Activated CD8-positive, alpha-beta T cell treated with anti-CD3 and anti-CD28 coated beads for 36 hours (primary cell): ENCODE results near the gene GGNBP2. TPM values are rescaled to one million over a fixed set of nuclear protein-coding genes. Genes with fewer than 3 reads are reported as not detected.

Experiments used
- ATAC-seq: fragments of 200-7000 bp; cut with Tn5 transposase; one replicate; pipeline ENCODE4 v1.10.0; 2021; ENCODE audit warnings: mild to moderate bottlenecking, moderate library complexity
- CTCF ChIA-PET: fragments of 350-600 bp; sonication (Branson Sonifier 250); formaldehyde crosslinking; loops from one replicate; lab custom pipeline; 2021; ENCODE audit warnings: antibody characterized with exemption; lab: Charles Lee
- POLR2A ChIA-PET: fragments of 350-600 bp; sonication (Branson Sonifier 250); formaldehyde crosslinking; loops from one replicate; lab custom pipeline; 2021; ENCODE audit warnings: antibody characterized with exemption; lab: Charles Lee
- DNase-seq: peaks from one replicate; pipeline ENCODE4 v3.0.0-alpha.2; 2020
- H3K27ac Mint-ChIP-seq: one replicate; pipeline ENCODE4 v1.8.0; 2021; ENCODE audit warnings: mild to moderate bottlenecking, mixed read lengths
- H3K27me3 Mint-ChIP-seq: one replicate; pipeline ENCODE4 v1.8.0; 2021; ENCODE audit warnings: mixed read lengths
- H3K36me3 Mint-ChIP-seq: one replicate; pipeline ENCODE4 v1.8.0; 2021; ENCODE audit warnings: low read depth, mixed read lengths
- H3K4me1 Mint-ChIP-seq: one replicate; pipeline ENCODE4 v1.8.0; 2021; ENCODE audit warnings: low read depth, mixed read lengths
- H3K4me3 Mint-ChIP-seq: one replicate; pipeline ENCODE4 v1.8.0; 2021; ENCODE audit warnings: mild to moderate bottlenecking, moderate library complexity, mixed read lengths
- H3K9me3 Mint-ChIP-seq: one replicate; pipeline ENCODE4 v1.8.0; 2021; ENCODE audit warnings: mixed read lengths
- intact Hi-C: fragments of 100-400 bp; cut with micrococcal nuclease; formaldehyde crosslinking; loops from one replicate; pipeline ENCODE4 v1.10.0; 2022
- total RNA-seq, 2 experiments: library from RNA; stranded (reverse); gene quantifications; one replicate each; pipeline ENCODE4 v1.2.3, GENCODE V29; 2021
- TF ChIP-seq, protein P1 (sequence below): fragments of 200-600 bp; IDR thresholded peaks from one replicate; pipeline ENCODE4 v1.8.0; 2022; ENCODE audit warnings: antibody characterized with exemption, mild to moderate bottlenecking

The GGNBP2 gene
- total RNA-seq, 2 experiments from 2014 or later: 82.9 to 87.4 TPM

DNA sequence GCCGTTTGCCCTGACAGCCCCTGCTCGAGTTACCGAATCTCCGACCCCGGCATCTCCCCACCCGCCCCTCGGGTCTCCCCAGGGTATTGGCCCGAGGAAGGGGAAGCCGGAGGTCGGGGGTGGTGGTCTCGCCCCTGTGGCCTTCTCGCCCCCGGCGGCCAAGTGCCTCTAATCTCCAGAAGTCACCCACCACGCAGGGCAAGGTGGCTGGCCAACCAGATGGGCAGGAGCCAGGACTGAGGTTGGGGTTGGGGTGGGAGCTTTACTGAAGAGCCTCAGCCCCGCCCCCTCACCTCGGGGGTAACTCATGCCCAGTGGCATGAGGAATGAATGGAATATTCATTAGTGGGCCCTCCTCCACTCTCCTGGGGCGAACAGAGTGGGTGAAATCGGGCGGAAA lies 47.6 kb downstream of the GGNBP2 start:
- POLR2A ChIA-PET: interaction anchor here (1.5 to 3.9 kb wide), 3 partner anchors 10 to 47 kb away, joined by 3 to 21 read pairs (median 3); partner anchors contain the start of gene MRM1
- ATAC-seq (peak; percentile 22), DNase-seq (peak; percentile 24)
- Mint-ChIP-seq H3K4me3 (peak overlapping the region; percentile 72), H3K36me3 (peaks cover 17% of the 10 kb centered on the region), H3K9me3 (no peaks in the 10 kb centered on the region), H3K27ac (no peak overlapping the region), H3K4me1 (peaks cover 30% of the 10 kb centered on the region), H3K27me3 (no peaks in the 10 kb centered on the region)
- TF ChIP-seq, protein P1, sequence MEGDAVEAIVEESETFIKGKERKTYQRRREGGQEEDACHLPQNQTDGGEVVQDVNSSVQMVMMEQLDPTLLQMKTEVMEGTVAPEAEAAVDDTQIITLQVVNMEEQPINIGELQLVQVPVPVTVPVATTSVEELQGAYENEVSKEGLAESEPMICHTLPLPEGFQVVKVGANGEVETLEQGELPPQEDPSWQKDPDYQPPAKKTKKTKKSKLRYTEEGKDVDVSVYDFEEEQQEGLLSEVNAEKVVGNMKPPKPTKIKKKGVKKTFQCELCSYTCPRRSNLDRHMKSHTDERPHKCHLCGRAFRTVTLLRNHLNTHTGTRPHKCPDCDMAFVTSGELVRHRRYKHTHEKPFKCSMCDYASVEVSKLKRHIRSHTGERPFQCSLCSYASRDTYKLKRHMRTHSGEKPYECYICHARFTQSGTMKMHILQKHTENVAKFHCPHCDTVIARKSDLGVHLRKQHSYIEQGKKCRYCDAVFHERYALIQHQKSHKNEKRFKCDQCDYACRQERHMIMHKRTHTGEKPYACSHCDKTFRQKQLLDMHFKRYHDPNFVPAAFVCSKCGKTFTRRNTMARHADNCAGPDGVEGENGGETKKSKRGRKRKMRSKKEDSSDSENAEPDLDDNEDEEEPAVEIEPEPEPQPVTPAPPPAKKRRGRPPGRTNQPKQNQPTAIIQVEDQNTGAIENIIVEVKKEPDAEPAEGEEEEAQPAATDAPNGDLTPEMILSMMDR: no peak
- CTCF ChIA-PET: interaction anchor here (0.8 to 5.1 kb wide), 3 partner anchors 10 to 58 kb away, joined by 3 to 45 read pairs (median 3); partner anchors contain the start of genes MRM1, MYO19 and PIGW
- intact Hi-C loops: no loop called here

DNA sequence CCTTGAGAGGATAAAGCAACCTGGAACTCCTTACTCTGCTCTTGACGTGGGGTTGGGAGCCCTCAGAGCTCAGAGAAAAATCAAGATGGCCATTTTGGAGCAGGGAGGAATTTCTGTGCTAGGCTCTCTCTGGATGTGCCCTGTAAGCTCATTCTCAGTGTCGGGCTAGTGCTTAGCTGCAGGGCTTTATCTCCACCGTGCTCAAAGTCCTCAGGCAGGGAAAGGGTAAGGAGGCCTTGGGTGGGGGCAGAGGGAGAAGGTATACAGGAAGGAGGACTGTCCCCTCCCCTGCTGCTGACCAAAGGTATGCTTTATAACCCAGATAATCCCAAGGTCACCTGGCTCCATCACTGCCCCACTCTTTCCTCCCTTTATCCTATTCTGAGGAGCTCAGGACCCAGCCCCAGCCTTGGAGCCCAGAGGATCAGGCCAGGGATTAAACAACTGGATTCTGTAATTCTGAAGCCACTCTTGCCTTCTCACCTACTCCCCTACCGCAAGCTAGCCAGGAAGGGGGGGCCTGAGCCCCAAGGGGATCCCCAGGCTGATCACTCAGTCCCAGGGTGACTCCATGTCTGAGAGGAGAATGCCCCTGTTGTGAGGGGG lies 48.1 kb downstream of the GGNBP2 start:
- CTCF ChIA-PET: interaction anchor here (0.8 to 5.1 kb wide), 4 partner anchors 10 to 58 kb away, joined by 3 to 45 read pairs (median 3); partner anchors contain the start of genes MRM1, MYO19 and PIGW
- Mint-ChIP-seq H3K36me3 (peaks cover 15% of the 10 kb centered on the region), H3K27me3 (no peaks in the 10 kb centered on the region), H3K4me1 (peaks cover 30% of the 10 kb centered on the region), H3K27ac (no peak overlapping the region), H3K9me3 (no peaks in the 10 kb centered on the region), H3K4me3 (peak overlapping the region; percentile 72)
- DNase-seq: no peak
- ATAC-seq: no peak
- POLR2A ChIA-PET: interaction anchor here (1.2 to 3.9 kb wide), 3 partner anchors 9 to 34 kb away, joined by 3 to 21 read pairs (median 3); partner anchors contain the start of gene MRM1
- intact Hi-C loops: no loop called here
- TF ChIP-seq, protein P1: no peak

DNA sequence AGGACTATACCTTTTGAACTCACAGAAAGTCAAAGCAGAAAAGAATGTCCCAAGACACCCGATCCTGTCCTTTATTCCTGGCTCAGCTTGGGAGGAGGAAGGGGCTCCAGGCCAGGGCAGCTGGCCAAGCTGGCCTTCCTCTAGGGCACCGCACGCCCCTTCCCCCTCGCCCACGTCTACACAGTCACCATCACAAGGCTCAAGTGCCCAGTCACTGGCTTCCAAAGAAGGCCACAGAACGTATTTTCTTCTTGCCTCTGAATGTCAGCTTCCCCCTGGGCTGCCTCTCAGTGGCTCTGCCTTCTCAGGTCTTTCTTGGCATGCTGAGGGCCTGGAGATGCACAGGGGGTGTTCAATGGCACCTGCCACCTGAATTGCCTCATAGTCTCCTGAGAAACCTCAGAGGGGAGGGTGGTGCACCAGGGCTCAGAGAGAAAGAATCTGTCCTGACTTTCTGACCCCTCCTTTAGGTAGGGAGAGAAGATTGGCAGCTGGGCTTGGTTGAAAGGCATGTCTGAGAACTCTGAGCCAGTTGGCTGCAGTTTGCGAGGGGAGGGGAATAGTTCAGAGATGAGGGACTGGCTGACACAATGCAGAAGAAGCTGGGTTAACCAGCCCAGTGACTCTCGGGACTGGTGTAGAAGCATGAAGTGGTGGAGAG lies 49.1 kb downstream of the GGNBP2 start:
- Mint-ChIP-seq H3K4me3 (no peak overlapping the region), H3K27me3 (no peaks in the 10 kb centered on the region), H3K4me1 (peaks cover 30% of the 10 kb centered on the region), H3K9me3 (no peaks in the 10 kb centered on the region), H3K27ac (no peak overlapping the region), H3K36me3 (peaks cover 12% of the 10 kb centered on the region)
- POLR2A ChIA-PET: interaction anchor here (1.2 to 3.9 kb wide), 3 partner anchors 8 to 35 kb away, joined by 3 to 21 read pairs (median 3); partner anchors contain the start of gene MRM1
- DNase-seq: no peak
- intact Hi-C loops: no loop called here
- CTCF ChIA-PET: interaction anchor here (1.0 to 5.1 kb wide), 2 partner anchors 9 to 32 kb away, joined by 3 to 45 read pairs; partner anchors contain the start of gene MRM1
- TF ChIP-seq, protein P1: no peak
- ATAC-seq: no peak

DNA sequence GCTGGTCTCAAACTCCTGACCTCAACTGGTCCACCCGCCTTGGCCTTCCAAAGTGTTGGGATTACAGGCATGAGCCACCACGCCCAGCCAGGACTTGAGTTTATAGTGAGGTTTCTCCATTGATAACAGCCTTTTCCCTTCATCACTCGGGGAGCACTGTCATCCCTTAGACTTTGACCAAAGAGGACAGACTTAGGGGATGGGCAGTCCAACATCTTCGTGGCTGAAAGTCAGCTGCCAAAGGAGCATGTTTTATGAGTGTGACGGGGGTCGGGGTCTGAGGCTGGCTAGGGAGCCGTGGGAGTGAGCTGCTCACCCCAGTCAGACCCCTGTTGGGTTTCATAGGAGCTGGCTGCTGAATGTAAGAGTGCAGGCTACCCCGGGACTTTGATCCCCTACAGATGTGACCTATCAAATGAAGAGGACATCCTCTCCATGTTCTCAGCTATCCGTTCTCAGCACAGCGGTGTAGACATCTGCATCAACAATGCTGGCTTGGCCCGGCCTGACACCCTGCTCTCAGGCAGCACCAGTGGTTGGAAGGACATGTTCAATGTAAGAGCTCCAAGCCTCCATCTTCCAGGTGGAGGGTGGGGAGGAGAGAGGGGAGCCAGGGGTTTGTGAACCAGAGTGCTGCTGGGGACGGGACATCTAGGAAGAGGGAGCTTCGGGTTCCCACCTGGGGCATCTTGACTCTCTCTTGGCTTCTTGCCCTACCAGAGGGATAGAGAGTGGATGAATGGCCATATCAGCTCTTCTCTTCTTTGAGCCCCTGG lies 50.1 kb downstream of the GGNBP2 start:
- intact Hi-C loops: no loop called here
- H3K4me3 Mint-ChIP-seq: no peak overlapping the region
- ATAC-seq: no peak

More for the DNA sequence above, 50.1 kb downstream of the GGNBP2 start:
- no peak overlapping the region for H3K27ac Mint-ChIP-seq
- DNase-seq: no peak
- no peaks in the 10 kb centered on the region for H3K27me3 Mint-ChIP-seq
- no peaks in the 10 kb centered on the region for H3K9me3 Mint-ChIP-seq
- TF ChIP-seq, protein P1: no peak
- H3K36me3 Mint-ChIP-seq: peaks cover 9% of the 10 kb centered on the region
- CTCF ChIA-PET: interaction anchor here (0.8 kb wide), 1 partner anchor 10 kb away, joined by 3 read pairs; no protein-coding TSS in a partner anchor
- H3K4me1 Mint-ChIP-seq: peaks cover 26% of the 10 kb centered on the region
- POLR2A ChIA-PET: interaction anchor here (0.6 to 3.9 kb wide), 2 partner anchors 7 to 61 kb away, joined by 3 to 21 read pairs; partner anchors contain the start of gene MRM1
